Tibial artery (tissue), 4 donors: Measurements from ENCODE around the gene TMEM129.

Experiments used
- DNase-seq, 2 donors: peaks; one replicate each; pipeline ENCODE4 v3.0.0-alpha.2; 2019
- H3K27ac ChIP-seq, 2 donors: fragments of 200-600 bp; sonication (generic) in 1 of 2; 1 replicate in 1 of 2; 2 replicates in 1 of 2; pipeline ENCODE4 v1.5.1; 2018 to 2019; ENCODE audit warnings: mild to moderate bottlenecking in 1 of 2
- H3K27me3 ChIP-seq, 2 donors: fragments of 200-600 bp; sonication (generic) in 1 of 2; one replicate each; pipeline versions ENCODE4 v1.5.1 to v1.6.0; 2016 to 2019
- H3K36me3 ChIP-seq, 3 donors: fragments of 200-600 bp; sonication (generic) in 2 of 3; one replicate each; pipeline ENCODE4 v1.5.1; 2016 to 2019; ENCODE audit warnings: mild to moderate bottlenecking in 2 of 3
- H3K4me1 ChIP-seq, 4 donors: fragments of 200-600 bp; sonication (generic) in 2 of 4; 1 replicate in 3 of 4; 2 replicates in 1 of 4; pipeline ENCODE4 v1.5.1; 2016 to 2019
- H3K4me3 ChIP-seq, 2 donors: fragments of 200-600 bp; sonication (generic) in 1 of 2; 1 replicate in 1 of 2; 2 replicates in 1 of 2; pipeline ENCODE4 v1.5.1; 2018 to 2019; ENCODE audit warnings: mild to moderate bottlenecking in 2 of 2
- H3K9me3 ChIP-seq, 3 donors: fragments of 200-600 bp; sonication (generic) in 1 of 3; one replicate each; pipeline ENCODE4 v1.5.1; 2016 to 2019
- intact Hi-C: fragments of 100-400 bp; cut with DNase I; formaldehyde crosslinking; loops from one replicate; pipeline ENCODE4 v1.15.0; 2023; ENCODE audit warnings: low total_unique reads
- TF ChIP-seq, protein P1 (sequence below), 2 experiments: fragments of 200-600 bp in 1 of 2; fragments of 450-650 bp in 1 of 2; IDR thresholded peaks; one replicate each; pipeline ENCODE4 v1.5.1; 2017 to 2019; ENCODE audit warnings: antibody characterized with exemption in 2 of 2, mild to moderate bottlenecking in 1 of 2, moderate library complexity in 1 of 2

The TMEM129 gene

DNA sequence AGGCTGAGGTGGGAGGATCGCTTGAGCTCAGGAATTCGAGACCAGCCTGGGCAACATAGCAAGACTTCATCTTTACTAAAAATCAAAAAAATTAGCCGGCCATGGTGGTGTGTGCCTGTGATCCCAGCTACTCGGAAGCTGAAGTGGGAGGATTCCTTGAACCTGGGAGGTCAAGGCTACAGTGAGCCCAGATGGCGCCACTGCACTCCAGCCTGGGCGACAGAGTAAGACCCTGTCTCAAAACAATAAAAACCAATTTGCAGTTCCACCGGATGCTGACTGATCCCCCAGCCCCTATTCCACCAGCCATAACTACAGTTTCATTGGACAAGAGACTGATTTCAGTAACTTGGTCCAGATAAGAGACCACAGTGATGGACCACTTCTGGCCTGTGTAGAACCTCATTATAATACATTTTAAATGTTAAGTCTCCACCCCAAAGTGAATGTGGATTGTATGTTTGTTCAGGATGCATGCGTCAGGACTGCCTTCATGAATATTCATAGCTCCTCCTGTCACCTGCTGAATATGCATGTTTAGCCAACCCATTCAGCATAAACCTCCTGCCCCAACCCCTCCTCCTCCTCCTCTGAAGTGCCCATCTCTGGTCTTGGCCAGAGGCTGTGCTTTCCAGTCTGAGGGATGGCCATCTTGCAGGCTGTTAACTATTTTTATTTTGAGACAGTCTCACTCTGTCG is 6.7 kb downstream of the TMEM129 start:
- TF ChIP-seq, protein P1, sequence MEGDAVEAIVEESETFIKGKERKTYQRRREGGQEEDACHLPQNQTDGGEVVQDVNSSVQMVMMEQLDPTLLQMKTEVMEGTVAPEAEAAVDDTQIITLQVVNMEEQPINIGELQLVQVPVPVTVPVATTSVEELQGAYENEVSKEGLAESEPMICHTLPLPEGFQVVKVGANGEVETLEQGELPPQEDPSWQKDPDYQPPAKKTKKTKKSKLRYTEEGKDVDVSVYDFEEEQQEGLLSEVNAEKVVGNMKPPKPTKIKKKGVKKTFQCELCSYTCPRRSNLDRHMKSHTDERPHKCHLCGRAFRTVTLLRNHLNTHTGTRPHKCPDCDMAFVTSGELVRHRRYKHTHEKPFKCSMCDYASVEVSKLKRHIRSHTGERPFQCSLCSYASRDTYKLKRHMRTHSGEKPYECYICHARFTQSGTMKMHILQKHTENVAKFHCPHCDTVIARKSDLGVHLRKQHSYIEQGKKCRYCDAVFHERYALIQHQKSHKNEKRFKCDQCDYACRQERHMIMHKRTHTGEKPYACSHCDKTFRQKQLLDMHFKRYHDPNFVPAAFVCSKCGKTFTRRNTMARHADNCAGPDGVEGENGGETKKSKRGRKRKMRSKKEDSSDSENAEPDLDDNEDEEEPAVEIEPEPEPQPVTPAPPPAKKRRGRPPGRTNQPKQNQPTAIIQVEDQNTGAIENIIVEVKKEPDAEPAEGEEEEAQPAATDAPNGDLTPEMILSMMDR (IDR thresholded peaks at IDR 0.05), result no peak
- no peak for DNase-seq
- Histone ChIP-seq H3K9me3 (no peaks in the 10 kb centered on the region), H3K27me3 (no peaks in the 10 kb centered on the region), H3K4me3 (no peak overlapping the region), H3K36me3 (peaks cover 0 to 27% (median 18%) of the 10 kb centered on the region in 3 donors), H3K4me1 (peaks cover 0 to 61% (median 40%) of the 10 kb centered on the region in 4 donors), H3K27ac (no peak overlapping the region)
- intact Hi-C loops, result no loop called here

DNA sequence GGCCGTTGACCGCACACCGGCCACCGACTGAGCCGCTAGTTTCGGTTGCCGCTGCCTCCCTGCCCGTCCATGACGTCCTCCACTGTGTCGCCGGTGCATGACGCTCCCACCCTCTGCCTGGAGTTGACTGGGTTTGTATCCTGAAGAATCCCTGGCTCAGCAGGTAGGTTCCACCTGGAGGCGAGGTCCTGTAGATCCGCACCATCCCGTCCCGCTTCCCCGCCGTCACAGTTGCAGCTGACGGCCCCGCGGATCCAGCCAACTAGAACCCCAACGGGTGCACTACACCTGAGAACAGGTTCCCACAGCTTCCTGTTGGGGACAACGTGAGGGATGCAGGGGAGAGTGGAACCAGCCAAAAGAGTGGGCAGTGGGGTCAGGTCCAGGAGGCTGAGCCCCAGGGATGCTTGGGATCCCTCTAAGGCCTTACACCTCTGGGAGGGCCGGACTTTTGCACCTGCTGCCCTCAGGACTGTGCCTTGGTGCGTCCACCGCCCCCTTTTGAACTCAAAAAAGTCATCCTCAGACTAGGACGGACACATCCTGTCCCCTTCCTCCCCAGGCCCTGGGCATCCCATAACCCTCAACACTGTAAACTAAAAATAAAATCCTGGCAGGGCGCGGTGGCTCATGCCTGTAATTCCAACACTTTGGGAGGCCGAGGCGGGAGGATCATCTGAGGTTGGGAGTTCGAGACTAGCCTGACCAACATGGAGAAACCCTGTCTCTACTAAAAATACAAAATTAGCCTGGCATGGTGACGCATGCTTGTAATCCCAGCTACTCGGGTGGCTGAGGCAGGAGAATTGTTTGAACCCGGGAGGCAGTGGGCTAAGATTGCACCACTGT is 7.9 kb downstream of the TMEM129 start:
- H3K4me3 ChIP-seq, result peak overlapping the region; percentile 72 to 99
- intact Hi-C loops, result no loop called here

DNA sequence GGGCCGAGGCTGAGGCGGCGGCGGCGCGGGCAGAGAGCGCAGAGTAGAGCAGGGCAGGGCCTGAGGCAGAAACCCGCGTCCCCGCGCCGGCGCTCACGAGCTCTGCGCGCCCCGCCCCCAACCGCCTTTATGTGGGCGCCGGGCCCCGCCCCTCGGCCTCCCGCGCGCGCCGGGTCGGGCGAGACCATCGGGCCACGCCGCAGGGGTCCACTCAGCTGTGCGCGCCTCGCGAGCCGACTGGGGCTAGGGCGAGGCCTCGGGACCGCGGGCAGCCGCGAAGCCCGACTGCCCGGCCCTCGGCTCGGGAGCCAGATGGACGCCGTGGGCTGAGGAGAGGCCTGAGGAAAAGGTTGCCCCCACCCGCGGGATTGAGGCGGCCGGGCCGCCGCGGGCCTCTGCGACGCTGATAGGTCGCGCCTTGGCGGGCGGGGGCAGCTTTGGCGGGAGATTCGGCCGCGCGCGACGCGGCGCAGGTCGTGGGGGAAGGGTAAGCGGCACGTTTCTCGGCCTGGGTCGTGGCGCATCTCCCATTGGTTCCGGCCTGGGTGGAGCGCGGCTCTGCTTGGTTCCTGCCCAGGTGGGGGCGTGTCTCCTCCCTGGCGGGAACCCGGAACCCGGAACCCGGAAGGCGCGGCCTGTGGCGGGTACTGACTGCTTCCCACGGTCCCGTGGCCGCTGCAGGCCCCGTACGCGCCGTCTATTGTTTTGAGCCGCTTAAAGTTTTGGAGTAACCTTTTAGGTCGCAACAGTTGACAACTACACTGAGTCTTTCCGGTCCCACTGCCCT is 8.7 kb downstream of the TMEM129 start, which contains the start of gene SLBP:
SLBP (minus strand) TSS at position 104 of the 787 bp plus-strand sequence. CDS start 131 bp downstream, outside the sequence.
- intact Hi-C loops, result no loop called here
- Histone ChIP-seq H3K36me3 (peaks cover 0 to 14% (median 1%) of the 10 kb centered on the region in 3 donors), H3K27ac (peak within 1 kb of the TSS; percentile 93 to 98), H3K4me1 (peaks cover 0 to 47% (median 31%) of the 10 kb centered on the region in 4 donors), H3K9me3 (no peaks in the 10 kb centered on the region), H3K4me3 (peak within 1 kb of the TSS; percentile 72 to 99), H3K27me3 (no peaks in the 10 kb centered on the region)
- peak; percentile 96 to 98 for DNase-seq
- TF ChIP-seq, protein P1 (IDR thresholded peaks at IDR 0.05), result peak in 1 of 2 experiments; percentile 20

More for the DNA sequence above, 7.9 kb downstream of the TMEM129 start:
- Histone ChIP-seq H3K27ac (peak overlapping the region; percentile 93 to 98), H3K27me3 (no peaks in the 10 kb centered on the region), H3K9me3 (no peaks in the 10 kb centered on the region), H3K4me1 (peaks cover 0 to 52% (median 35%) of the 10 kb centered on the region in 4 donors), H3K36me3 (peaks cover 0 to 22% (median 9%) of the 10 kb centered on the region in 3 donors)
- TF ChIP-seq, protein P1 (IDR thresholded peaks at IDR 0.05), result no peak
- no peak for DNase-seq

DNA sequence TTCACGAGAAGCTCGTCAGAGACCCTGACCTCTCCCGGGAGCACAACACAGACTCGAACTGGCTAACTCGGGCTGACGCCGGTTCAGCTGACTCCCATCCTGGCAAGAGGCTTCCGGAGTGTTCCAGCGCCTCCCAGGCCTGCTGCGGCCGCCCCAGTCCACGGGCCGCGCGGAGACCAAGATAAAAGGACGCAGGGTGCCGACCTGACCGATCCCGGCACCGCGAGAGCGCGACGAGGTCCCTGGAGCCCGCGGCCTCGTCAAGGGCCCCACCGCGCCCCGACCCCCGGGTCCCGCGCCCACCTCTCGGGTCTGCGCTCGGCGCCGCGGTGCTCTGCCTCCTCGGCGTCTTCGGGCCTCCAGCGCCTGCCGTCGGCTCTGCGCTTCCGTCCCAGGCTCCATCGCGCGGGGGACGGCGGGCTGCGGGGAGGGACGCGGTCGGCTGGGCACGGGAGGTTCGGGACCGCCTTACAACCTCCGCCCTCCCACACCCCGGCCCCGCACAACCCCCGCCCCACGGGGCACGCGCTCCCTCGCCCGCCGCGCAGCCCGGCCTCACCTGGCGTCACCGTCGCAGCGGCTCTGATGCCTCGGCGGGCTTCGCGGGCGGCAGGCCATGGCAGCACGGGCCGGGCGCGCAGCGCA is 9.4 kb downstream of the TMEM129 start:
- peak; percentile 55 to 85 for DNase-seq
- intact Hi-C loops, result no loop called here
- Histone ChIP-seq H3K27me3 (no peaks in the 10 kb centered on the region), H3K36me3 (peaks cover 0 to 8% (median under 1%) of the 10 kb centered on the region in 3 donors), H3K4me1 (peaks cover 0 to 47% (median 28%) of the 10 kb centered on the region in 4 donors), H3K9me3 (no peaks in the 10 kb centered on the region), H3K27ac (peak overlapping the region; percentile 93 to 98), H3K4me3 (peak overlapping the region; percentile 72 to 99)
- TF ChIP-seq, protein P1 (IDR thresholded peaks at IDR 0.05), result no peak
